GM12878 (cell line): ENCODE measurements around the gene REEP3. TPM values are rescaled to one million over a fixed set of nuclear protein-coding genes. Genes with fewer than 3 reads are reported as not detected.

Experiments
- ATAC-seq: fragments of 200-7000 bp; cut with Tn5 transposase; 3 replicates; pipeline ENCODE4 v1.9.1; 2020; ENCODE audit warnings: mild to moderate bottlenecking, moderate library complexity
- BruUV-seq: library from RNA; stranded (reverse); fragments of 400-500 nt; replicated peaks from 2 replicates; lab custom pipeline; 2021; lab: Mats Ljungman, UMichigan
- CTCF ChIA-PET: fragments of 300-600 bp; sonication (Branson Sonifier 250); formaldehyde crosslinking; extraction: SDS; loops from one replicate; lab custom pipeline; 2021; ENCODE audit warnings: inconsistent platforms; lab: Yijun Ruan, JAX
- POLR2A ChIA-PET: fragments of 350-600 bp; formaldehyde crosslinking; extraction: SDS; loops from one replicate; lab custom pipeline; 2021; ENCODE audit warnings: inconsistent platforms; lab: Charles Lee
- RAD21 ChIA-PET: fragments of 300-600 bp; sonication (Branson Sonifier 250); formaldehyde crosslinking; loops from one replicate; lab custom pipeline; 2023; ENCODE audit warnings: antibody characterized with exemption; ENCODE audit not compliant: unreplicated experiment; lab: Charles Lee
- SMC1A ChIA-PET: fragments of 300-600 bp; sonication (Branson Sonifier 250); formaldehyde crosslinking; loops from one replicate; lab custom pipeline; 2023; ENCODE audit not compliant: unreplicated experiment, uncharacterized antibody; lab: Charles Lee
- DNase-seq: peaks from one replicate; pipeline ENCODE4 v3.0.0-alpha.2; 2011; ENCODE audit warnings: low read depth, low spot score
- FAIRE-seq: peaks from 3 replicates; lab custom pipeline; 2011; peaks lifted over from hg19 to GRCh38; lab: Jason Lieb, UNC
- H2AFZ ChIP-seq: 2 replicates; pipeline ENCODE4 v1.6.0; 2011; ENCODE audit warnings: low read depth, low read length, control low read depth; ENCODE audit not compliant: control insufficient read depth
- H3K27ac ChIP-seq: 2 replicates; pipeline ENCODE4 v1.5.1; 2011; ENCODE audit warnings: control low read depth; ENCODE audit not compliant: control insufficient read depth, insufficient read depth
- H3K27me3 ChIP-seq, 2 experiments: replicated peaks in 1 of 2; 2 replicates each; pipeline versions ENCODE4 v1.6.0 to v1.6.1; 2011; ENCODE audit warnings: low read length in 1 of 2; ENCODE audit not compliant: control insufficient read depth in 2 of 2, insufficient read depth in 2 of 2
- H3K36me3 ChIP-seq, 2 experiments: 2 replicates each; pipeline ENCODE4 v1.5.1; 2011; ENCODE audit warnings: low read length in 1 of 2; ENCODE audit not compliant: control insufficient read depth in 2 of 2, insufficient read depth in 2 of 2
- H3K4me1 ChIP-seq: 2 replicates; pipeline ENCODE4 v1.6.1; 2011; ENCODE audit warnings: mild to moderate bottlenecking, low read length, moderate library complexity, mixed read lengths; ENCODE audit not compliant: control insufficient read depth, insufficient read depth
- H3K4me2 ChIP-seq: 2 replicates; pipeline ENCODE4 v1.6.0; 2011; ENCODE audit warnings: control low read depth; ENCODE audit not compliant: control insufficient read depth, insufficient read depth
- H3K4me3 ChIP-seq: fragments of 200-600 bp; sonication (generic); 2 replicates; pipeline ENCODE4 v1.5.1; 2016
- H3K79me2 ChIP-seq: 2 replicates; pipeline ENCODE4 v1.6.0; 2011; ENCODE audit warnings: low read length; ENCODE audit not compliant: control insufficient read depth, insufficient read depth
- H3K9ac ChIP-seq: 2 replicates; pipeline ENCODE4 v1.8.0; 2011; ENCODE audit warnings: low read length, control low read depth, mixed read lengths; ENCODE audit not compliant: control insufficient read depth, insufficient read depth
- H3K9me3 ChIP-seq: replicated peaks from 3 replicates; pipeline ENCODE4 v1.5.1; 2011; ENCODE audit warnings: mild to moderate bottlenecking, low read length; ENCODE audit not compliant: control insufficient read depth, insufficient read depth
- H4K20me1 ChIP-seq: 2 replicates; pipeline ENCODE4 v1.6.0; 2011; ENCODE audit not compliant: control insufficient read depth, insufficient read depth
- ATF7 ChIP-seq: fragments of 450-650 bp; IDR thresholded peaks from 2 replicates; pipeline ENCODE4 v1.6.1; 2016; ENCODE audit warnings: low read depth, mild to moderate bottlenecking
- NFYA ChIP-seq: IDR thresholded peaks from 2 replicates; pipeline ENCODE4 v1.6.1; 2011; ENCODE audit warnings: low read depth, mild to moderate bottlenecking, low read length, improper control_type of control experiment, borderline replicate concordance
- STAT3 ChIP-seq: IDR thresholded peaks from 2 replicates; pipeline ENCODE4 v1.6.1; 2011; ENCODE audit warnings: low read depth, low read length, improper control_type of control experiment
- WRNIP1 ChIP-seq: IDR thresholded peaks from 2 replicates; pipeline ENCODE4 v1.6.1; 2011; ENCODE audit warnings: low read depth, low read length, improper control_type of control experiment, borderline replicate concordance
- ZBED1 ChIP-seq: IDR thresholded peaks from 2 replicates; pipeline ENCODE4 v1.6.1; 2016; ENCODE audit warnings: borderline replicate concordance
- ZNF217 ChIP-seq: fragments of 450-650 bp; IDR thresholded peaks from 2 replicates; pipeline ENCODE4 v1.6.1; 2017; ENCODE audit warnings: antibody characterized with exemption, mild to moderate bottlenecking
- ZNF622 ChIP-seq: fragments of 450-650 bp; IDR thresholded peaks from 2 replicates; pipeline ENCODE4 v1.6.1; 2017; ENCODE audit warnings: mild to moderate bottlenecking, inconsistent platforms
- WGBS: methylation state at CpG from one replicate; pipeline ENCODE4 v1.1.6; 2016; ENCODE audit warnings: low lambda C conversion rate; ENCODE audit not compliant: insufficient replicate concordance, insufficient coverage; ENCODE audit errors: missing lambda C conversion rate; 5-methylcytosine and 5-hydroxymethylcytosine counted together
- in situ Hi-C: fragments of 300-500 bp; cut with MboI; formaldehyde crosslinking; loops from 9 replicates; pipeline ENCODE4 v1.14.3; 2018; ENCODE audit warnings: mixed read lengths
- intact Hi-C: fragments of 100-400 bp; cut with micrococcal nuclease; formaldehyde crosslinking; loops from one replicate; pipeline ENCODE4 v1.14.2; 2022; ENCODE audit not compliant: unreplicated experiment
- polyA plus RNA-seq, 11 experiments: library from polyadenylated mRNA; depleted of rRNA in 4 of 11; unstranded in 6 of 11; stranded (reverse) in 5 of 11; fragments of >200 nt; fragmentation: Nextera tagmentation in 4 of 11; fragmentation: Illumina TruSeq in 1 of 11; extraction: Ambion mirVana in 4 of 11; extraction: Trizol in 1 of 11; gene quantifications; 1 replicate in 1 of 11; 2 replicates in 10 of 11; pipeline versions ENCODE4 v1.2.1 to v1.2.3, GENCODE V29; 2011 to 2016; ENCODE audit warnings: inconsistent platforms in 2 of 11, missing spikeins in 2 of 11, low read depth in 1 of 11
- total RNA-seq, 4 experiments: library from RNA; depleted of rRNA in 3 of 4; stranded (reverse); fragments of >200 nt in 3 of 4; fragmentation: Illumina TruSeq in 1 of 4; extraction: Trizol in 1 of 4; gene quantifications; 2 replicates each; pipeline versions ENCODE4 v1.2.1 to v1.2.3, GENCODE V29; 2013 to 2021
- TF ChIP-seq, protein P1 (sequence below): fragments of 450-650 bp; IDR thresholded peaks from 2 replicates; pipeline ENCODE4 v1.6.1; 2017; ENCODE audit warnings: mild to moderate bottlenecking, low read depth, inconsistent platforms; ENCODE audit not compliant: poor library complexity, severe bottlenecking

REEP3 gene
- total and polyA plus RNA-seq, 10 of the 15 experiments (the other 5 are each of a cell fraction or from before 2014, with no cell fraction given): 4.9 to 25.9 (median 16.2) TPM

GRCh38 chr10:63627396-63627795 is 106.2 kb downstream of the REEP3 start:
- POLR2A ChIA-PET: interaction anchor here (1.0 to 2.2 kb wide), 3 partner anchors 112 to 365 kb away, joined by 3 to 8 read pairs (median 6); no protein-coding TSS in a partner anchor
- Histone ChIP-seq H3K36me3 (no peaks in the 10 kb centered on the region), H3K4me2 (peak overlapping the region; percentile 85; the same call in 1 of the 2 replicates), H3K9ac (no peak overlapping the region), H3K9me3 (no peaks in the 10 kb centered on the region), H3K4me3 (no peak overlapping the region), H3K79me2 (no peaks in the 10 kb centered on the region), H3K27ac (no peak overlapping the region), H4K20me1 (no peaks in the 10 kb centered on the region), H3K4me1 (peaks cover 9% of the 10 kb centered on the region; the same call in 1 of the 2 replicates), H2AFZ (0 out of 2 replicates have a peak overlapping the region, but pooled peaks have one; percentile 35), H3K27me3 (no peaks in the 10 kb centered on the region)
- FAIRE-seq (no peak), DNase-seq (no peak), ATAC-seq (no peak)
- intact Hi-C loops: no loop called here
- RAD21 ChIA-PET: interaction anchor here (0.8 to 6.0 kb wide), 24 partner anchors 9 to 622 kb away, joined by 3 to 96 read pairs (median 6); partner anchors contain the start of gene REEP3
- CTCF ChIA-PET: interaction anchor here (0.8 to 9.3 kb wide), 11 partner anchors 10 to 458 kb away, joined by 3 to 188 read pairs (median 4); no protein-coding TSS in a partner anchor
- in situ Hi-C loops: no loop called here
- no TSS peak for BruUV-seq
- TF ChIP-seq ATF7 (no peak), ZNF622 (no peak), WRNIP1 (no peak), STAT3 (no peak), ZNF217 (no peak), NFYA (no peak), ZBED1 (no peak)
- TF ChIP-seq, protein P1, sequence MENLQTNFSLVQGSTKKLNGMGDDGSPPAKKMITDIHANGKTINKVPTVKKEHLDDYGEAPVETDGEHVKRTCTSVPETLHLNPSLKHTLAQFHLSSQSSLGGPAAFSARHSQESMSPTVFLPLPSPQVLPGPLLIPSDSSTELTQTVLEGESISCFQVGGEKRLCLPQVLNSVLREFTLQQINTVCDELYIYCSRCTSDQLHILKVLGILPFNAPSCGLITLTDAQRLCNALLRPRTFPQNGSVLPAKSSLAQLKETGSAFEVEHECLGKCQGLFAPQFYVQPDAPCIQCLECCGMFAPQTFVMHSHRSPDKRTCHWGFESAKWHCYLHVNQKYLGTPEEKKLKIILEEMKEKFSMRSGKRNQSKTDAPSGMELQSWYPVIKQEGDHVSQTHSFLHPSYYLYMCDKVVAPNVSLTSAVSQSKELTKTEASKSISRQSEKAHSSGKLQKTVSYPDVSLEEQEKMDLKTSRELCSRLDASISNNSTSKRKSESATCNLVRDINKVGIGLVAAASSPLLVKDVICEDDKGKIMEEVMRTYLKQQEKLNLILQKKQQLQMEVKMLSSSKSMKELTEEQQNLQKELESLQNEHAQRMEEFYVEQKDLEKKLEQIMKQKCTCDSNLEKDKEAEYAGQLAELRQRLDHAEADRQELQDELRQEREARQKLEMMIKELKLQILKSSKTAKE: no peak
- SMC1A ChIA-PET: interaction anchor here (0.9 to 6.4 kb wide), 30 partner anchors 8 to 470 kb away, joined by 3 to 107 read pairs (median 8); no protein-coding TSS in a partner anchor
- WGBS: 85% methylated on average over 8 of the region's 8 CpGs
